Upper lobe of right lung (tissue), 1 donor: ENCODE data around the gene ASTN2. TPM values are rescaled to one million over a fixed set of nuclear protein-coding genes. Genes with fewer than 3 reads are reported as not detected.

ENCODE experiments used
- ATAC-seq: fragments of 200-7000 bp; cut with Tn5 transposase; one replicate; pipeline ENCODE4 v1.9.1; 2020; ENCODE audit warnings: mild to moderate bottlenecking, moderate library complexity
- DNase-seq: peaks from one replicate; pipeline ENCODE4 v3.0.0-alpha.2; 2020
- H3K27ac ChIP-seq: fragments of 200-600 bp; one replicate; pipeline ENCODE4 v1.8.0; 2022
- H3K27me3 ChIP-seq: fragments of 200-600 bp; one replicate; pipeline ENCODE4 v1.8.0; 2022; ENCODE audit warnings: mild to moderate bottlenecking
- H3K36me3 ChIP-seq: fragments of 200-600 bp; one replicate; pipeline ENCODE4 v1.8.0; 2022
- H3K4me1 ChIP-seq: fragments of 200-600 bp; one replicate; pipeline ENCODE4 v1.8.0; 2022
- H3K4me3 ChIP-seq: fragments of 200-600 bp; one replicate; pipeline ENCODE4 v1.8.0; 2022; ENCODE audit warnings: mild to moderate bottlenecking
- H3K9me3 ChIP-seq: fragments of 200-600 bp; one replicate; pipeline ENCODE4 v1.8.0; 2022
- CTCF ChIP-seq: fragments of 200-600 bp; IDR thresholded peaks from one replicate; pipeline ENCODE4 v1.8.0; 2022; ENCODE audit warnings: antibody characterized with exemption
- intact Hi-C: fragments of 100-400 bp; cut with DNase I; formaldehyde crosslinking; loops from one replicate; pipeline ENCODE4 v1.11.0; 2022
- total RNA-seq: library from RNA; stranded (reverse); fragmentation: NEBNext Ultra II Directional; extraction: Animal tissue kit (Norgen Biotek cat#: 25700); gene quantifications from one replicate; pipeline ENCODE4 v1.2.1, GENCODE V29; 2021
- donor health status: DM: no; HTN: yes; CAD: no; lungs with severe emphysema.

ASTN2 gene
- total RNA-seq, 1 donor from 2014 or later: 3.8 TPM

GRCh38 chr9:116687754-116688135, 727.1 kb downstream of the ASTN2 start:
- no peak for TF ChIP-seq CTCF
- peak; percentile 5 for ATAC-seq
- Histone ChIP-seq H3K4me1 (peaks cover 30% of the 10 kb centered on the region), H3K4me3 (peak overlapping the region; percentile 80), H3K27me3 (no peaks in the 10 kb centered on the region), H3K36me3 (no peaks in the 10 kb centered on the region), H3K9me3 (no peaks in the 10 kb centered on the region), H3K27ac (peak overlapping the region; percentile 82)
- intact Hi-C loops: no loop called here
- no peak for DNase-seq

GRCh38 chr9:116687074-116687753, 727.6 kb downstream of the ASTN2 start, which contains the start of gene TRIM32:
Gene TRIM32, plus strand, starts transcription at chr9:116687305. Its CDS starts 10,438 bp downstream, at chr9:116697743.
- DNase-seq: peak; percentile 97
- Histone ChIP-seq H3K9me3 (no peaks in the 10 kb centered on the region), H3K4me3 (peak within 1 kb of the TSS; percentile 80), H3K27me3 (no peaks in the 10 kb centered on the region), H3K36me3 (no peaks in the 10 kb centered on the region), H3K27ac (peak within 1 kb of the TSS; percentile 82), H3K4me1 (peaks cover 30% of the 10 kb centered on the region)
- TF ChIP-seq CTCF: no peak
- intact Hi-C loops: no loop called here
- ATAC-seq: peak; percentile 99

GRCh38 chr9:116686693-116687073, 728.2 kb downstream of the ASTN2 start:
- intact Hi-C loops: no loop called here
- H3K27me3 ChIP-seq: no peaks in the 10 kb centered on the region
- H3K9me3 ChIP-seq: no peaks in the 10 kb centered on the region
- H3K27ac ChIP-seq: peak overlapping the region; percentile 82
- H3K4me3 ChIP-seq: peak overlapping the region; percentile 80
- peaks cover 30% of the 10 kb centered on the region for H3K4me1 ChIP-seq
- DNase-seq: no peak
- peak; percentile 5 for ATAC-seq
- H3K36me3 ChIP-seq: no peaks in the 10 kb centered on the region
- TF ChIP-seq CTCF: no peak

GRCh38 chr9:116686135-116686534, 728.7 kb downstream of the ASTN2 start:
- intact Hi-C loops: no loop called here
- H3K4me1 ChIP-seq: peaks cover 26% of the 10 kb centered on the region
- H3K9me3 ChIP-seq: no peaks in the 10 kb centered on the region
- no peak for TF ChIP-seq CTCF
- H3K27me3 ChIP-seq: no peaks in the 10 kb centered on the region
- no peak overlapping the region for H3K27ac ChIP-seq
- H3K4me3 ChIP-seq: peak overlapping the region; percentile 80
- DNase-seq: no peak
- ATAC-seq: no peak
- H3K36me3 ChIP-seq: no peaks in the 10 kb centered on the region

GRCh38 chr9:116685166-116685565, 729.7 kb downstream of the ASTN2 start:
- Histone ChIP-seq H3K27me3 (no peaks in the 10 kb centered on the region), H3K4me1 (peaks cover 20% of the 10 kb centered on the region), H3K36me3 (no peaks in the 10 kb centered on the region), H3K9me3 (no peaks in the 10 kb centered on the region), H3K27ac (no peak overlapping the region), H3K4me3 (no peak overlapping the region)
- no peak for DNase-seq
- no peak for TF ChIP-seq CTCF
- intact Hi-C loops: no loop called here
- ATAC-seq: no peak
